ENCODE results near the gene MZT2A.
A peak's percentile ranks its signal among the peaks of the same experiment; 100 is the strongest.
"Not testable (repeated sequence)": the region's sequence is repeated elsewhere in the genome, so short reads cannot be mapped to it uniquely, and the experiment has no call there.

The MZT2A gene

GRCh38 chr2:131520526-131520925 lies 28.3 kb upstream of the MZT2A start:
- Histone ChIP-seq H3K9me3 (ENCODE audit: severe bottlenecking) (no peaks in the 10 kb centered on the region), H3K27ac (no peak overlapping the region), H3K4me3 (ENCODE audit: low read depth, low read length) (no peak overlapping the region), H3K36me3 (no peaks in the 10 kb centered on the region), H3K27me3 (ENCODE audit: insufficient read depth, low read depth, severe bottlenecking) (no peaks in the 10 kb centered on the region)
- TF ChIP-seq CTCF (IDR thresholded peaks at IDR 0.05; ENCODE audit: low read depth, low read length) = no peak
- DNase-seq = no peak

GRCh38 chr2:131519871-131520470 lies 27.8 kb upstream of the MZT2A start:
- not testable (repeated sequence) for H3K27ac ChIP-seq; DNase-seq; H3K27me3 ChIP-seq (ENCODE audit: insufficient read depth, low read depth, severe bottlenecking); H3K36me3 ChIP-seq; H3K9me3 ChIP-seq (ENCODE audit: severe bottlenecking); H3K4me3 ChIP-seq (ENCODE audit: low read depth, low read length)

- Histone ChIP-seq H3K9me3 (ENCODE audit: severe bottlenecking) (no peaks in the 10 kb centered on the region), H3K27ac (no peak overlapping the region), H3K27me3 (ENCODE audit: insufficient read depth, low read depth, severe bottlenecking) (no peaks in the 10 kb centered on the region), H3K4me3 (ENCODE audit: low read depth, low read length) (no peak overlapping the region), H3K36me3 (no peaks in the 10 kb centered on the region)
- TF ChIP-seq CTCF (IDR thresholded peaks at IDR 0.05; ENCODE audit: low read depth, low read length) = no peak
- no peak for DNase-seq
Observed at GRCh38 chr2:131519466-131519865, 27.3 kb upstream of the MZT2A start.

- not testable (repeated sequence) for H3K36me3 ChIP-seq; H3K9me3 ChIP-seq (ENCODE audit: severe bottlenecking); H3K4me3 ChIP-seq (ENCODE audit: low read depth, low read length); DNase-seq; H3K27me3 ChIP-seq (ENCODE audit: insufficient read depth, low read depth, severe bottlenecking); H3K27ac ChIP-seq
Observed at GRCh38 chr2:131518531-131518930, 26.3 kb upstream of the MZT2A start.

- not testable (repeated sequence) for DNase-seq; H3K4me3 ChIP-seq (ENCODE audit: low read depth, low read length); H3K9me3 ChIP-seq (ENCODE audit: severe bottlenecking); H3K36me3 ChIP-seq; H3K27ac ChIP-seq; H3K27me3 ChIP-seq (ENCODE audit: insufficient read depth, low read depth, severe bottlenecking)
Observed at GRCh38 chr2:131517856-131518255, 25.7 kb upstream of the MZT2A start.

- no peak overlapping the region for H3K27ac ChIP-seq
- DNase-seq = no peak
- H3K36me3 ChIP-seq = no peaks in the 10 kb centered on the region
- TF ChIP-seq CTCF (IDR thresholded peaks at IDR 0.05; ENCODE audit: low read depth, low read length) = no peak
- H3K4me3 ChIP-seq (ENCODE audit: low read depth, low read length) = no peak overlapping the region
- no peaks in the 10 kb centered on the region for H3K9me3 ChIP-seq (ENCODE audit: severe bottlenecking)
- no peaks in the 10 kb centered on the region for H3K27me3 ChIP-seq (ENCODE audit: insufficient read depth, low read depth, severe bottlenecking)
Observed at GRCh38 chr2:131517106-131517831, 25.1 kb upstream of the MZT2A start.

- H3K27me3 ChIP-seq (ENCODE audit: insufficient read depth, low read depth, severe bottlenecking); H3K9me3 ChIP-seq (ENCODE audit: severe bottlenecking); H3K27ac ChIP-seq; H3K36me3 ChIP-seq; H3K4me3 ChIP-seq (ENCODE audit: low read depth, low read length): not testable (repeated sequence)
- TF ChIP-seq CTCF (IDR thresholded peaks at IDR 0.05; ENCODE audit: low read depth, low read length) = peak; percentile 55
- peak; percentile 50 for DNase-seq
Observed at GRCh38 chr2:131516621-131517020, 24.4 kb upstream of the MZT2A start.
